ENCODE results near the gene IRGQ.
"Not testable (repeated sequence)": the region's sequence is repeated elsewhere in the genome, so short reads cannot be mapped to it uniquely, and the experiment has no call there.

The IRGQ gene

GRCh38 chr19:43551399-43552197 lies 44.3 kb downstream of the IRGQ start:
- Histone ChIP-seq H3K4me2 (no peak overlapping the region), H3K27me3 (ENCODE audit: insufficient read depth, low read depth) (no peaks in the 10 kb centered on the region), H3K4me3 (IDR thresholded peaks at IDR 0.05; ENCODE audit: insufficient read depth, low read depth, low read length) (no peak overlapping the region), H3K79me2 (ENCODE audit: insufficient read depth, low read depth) (no peaks in the 10 kb centered on the region), H3K36me3 (ENCODE audit: insufficient read depth) (no peaks in the 10 kb centered on the region; the same call in 1 of the 2 replicates), H2AFZ (ENCODE audit: low read depth) (no peak overlapping the region), H3K9ac (no peak overlapping the region), H4K20me1 (ENCODE audit: insufficient read depth) (no peaks in the 10 kb centered on the region), H3K27ac (no peak overlapping the region), H3K4me1 (ENCODE audit: low read depth, poor library complexity, severe bottlenecking) (no peaks in the 10 kb centered on the region)
- TF ChIP-seq CTCF (conservative IDR thresholded peaks at IDR 0.05; ENCODE audit: low read depth, low read length): no peak

- no peak overlapping the region for H3K9ac ChIP-seq
- H3K79me2 ChIP-seq (ENCODE audit: insufficient read depth, low read depth): no peaks in the 10 kb centered on the region
- H3K36me3 ChIP-seq (ENCODE audit: insufficient read depth): no peaks in the 10 kb centered on the region; the same call in 1 of the 2 replicates
These were observed 47.2 kb downstream of the IRGQ start for GRCh38 chr19:43548706-43549105.

GRCh38 chr19:43547926-43548325 lies 48.0 kb downstream of the IRGQ start:
- not testable (repeated sequence) for H2AFZ ChIP-seq (ENCODE audit: low read depth); H3K4me3 ChIP-seq (IDR thresholded peaks at IDR 0.05; ENCODE audit: insufficient read depth, low read depth, low read length); H4K20me1 ChIP-seq (ENCODE audit: insufficient read depth); H3K27ac ChIP-seq; H3K27me3 ChIP-seq (ENCODE audit: insufficient read depth, low read depth); H3K79me2 ChIP-seq (ENCODE audit: insufficient read depth, low read depth); H3K4me1 ChIP-seq (ENCODE audit: low read depth, poor library complexity, severe bottlenecking); H3K9ac ChIP-seq; H3K4me2 ChIP-seq; H3K36me3 ChIP-seq (ENCODE audit: insufficient read depth)

More at GRCh38 chr19:43548706-43549105, 47.2 kb downstream of the IRGQ start:
- no peak overlapping the region for H3K4me3 ChIP-seq (IDR thresholded peaks at IDR 0.05; ENCODE audit: insufficient read depth, low read depth, low read length)
- H4K20me1 ChIP-seq (ENCODE audit: insufficient read depth): no peaks in the 10 kb centered on the region
- H3K27ac ChIP-seq: no peak overlapping the region
- no peak overlapping the region for H3K4me2 ChIP-seq
- H2AFZ ChIP-seq (ENCODE audit: low read depth): no peak overlapping the region
- H3K4me1 ChIP-seq (ENCODE audit: low read depth, poor library complexity, severe bottlenecking): no peaks in the 10 kb centered on the region
- H3K27me3 ChIP-seq (ENCODE audit: insufficient read depth, low read depth): no peaks in the 10 kb centered on the region
- no peak for TF ChIP-seq CTCF (conservative IDR thresholded peaks at IDR 0.05; ENCODE audit: low read depth, low read length)

DNA sequence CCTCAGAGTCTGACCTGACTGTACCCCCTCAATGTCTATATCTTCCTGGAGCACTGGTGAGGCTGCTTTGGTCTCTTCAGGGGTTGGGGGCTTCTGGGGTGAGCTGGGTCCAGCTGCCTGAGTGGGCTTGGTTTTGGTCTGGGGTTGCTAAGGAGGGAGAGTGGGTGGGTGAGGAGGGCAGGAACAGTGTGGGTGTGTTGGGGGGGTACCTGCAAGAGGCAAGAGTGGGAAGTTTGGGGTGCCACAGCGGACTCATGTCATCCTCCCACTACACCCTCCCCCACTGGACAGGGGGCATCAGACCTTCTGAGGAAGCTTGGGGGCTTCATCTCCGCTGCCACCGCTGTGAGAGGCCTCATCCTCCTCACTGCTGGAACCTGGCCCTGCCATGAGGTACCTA lies 49.4 kb downstream of the IRGQ start:
- Histone ChIP-seq H3K36me3 (ENCODE audit: insufficient read depth) (no peaks in the 10 kb centered on the region; the same call in 1 of the 2 replicates), H3K79me2 (ENCODE audit: insufficient read depth, low read depth) (no peaks in the 10 kb centered on the region), H4K20me1 (ENCODE audit: insufficient read depth) (no peaks in the 10 kb centered on the region), H2AFZ (ENCODE audit: low read depth) (no peak overlapping the region), H3K4me3 (IDR thresholded peaks at IDR 0.05; ENCODE audit: insufficient read depth, low read depth, low read length) (no peak overlapping the region), H3K4me2 (no peak overlapping the region), H3K4me1 (ENCODE audit: low read depth, poor library complexity, severe bottlenecking) (no peaks in the 10 kb centered on the region), H3K27me3 (ENCODE audit: insufficient read depth, low read depth) (no peaks in the 10 kb centered on the region), H3K27ac (no peak overlapping the region), H3K9ac (no peak overlapping the region)
- TF ChIP-seq CTCF (conservative IDR thresholded peaks at IDR 0.05; ENCODE audit: low read depth, low read length): no peak

DNA sequence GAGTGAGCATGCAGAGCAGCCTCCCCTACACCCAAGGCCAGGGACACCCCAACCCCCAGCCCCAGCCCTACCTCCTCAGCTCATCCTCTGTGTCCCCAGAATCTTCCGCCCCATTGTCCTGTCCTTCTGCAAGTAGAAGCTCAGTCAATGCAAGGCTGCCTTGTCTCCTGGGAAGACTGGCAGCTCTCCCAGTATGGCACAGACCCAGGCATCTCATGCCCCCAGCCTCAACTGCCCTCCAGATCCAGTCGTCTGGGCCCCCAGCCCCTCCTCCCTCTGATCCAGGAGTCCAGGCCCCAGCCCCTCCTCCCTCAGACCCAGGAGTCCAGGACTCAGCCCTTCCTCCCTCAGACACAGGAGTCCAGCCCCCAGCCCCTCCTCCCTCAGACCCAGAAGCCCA lies 50.0 kb downstream of the IRGQ start:
- H3K4me3 ChIP-seq (IDR thresholded peaks at IDR 0.05; ENCODE audit: insufficient read depth, low read depth, low read length): no peak overlapping the region
- H3K4me1 ChIP-seq (ENCODE audit: low read depth, poor library complexity, severe bottlenecking): no peaks in the 10 kb centered on the region
- H3K27me3 ChIP-seq (ENCODE audit: insufficient read depth, low read depth): no peaks in the 10 kb centered on the region
- no peak overlapping the region for H2AFZ ChIP-seq (ENCODE audit: low read depth)
- no peak overlapping the region for H3K27ac ChIP-seq
- H4K20me1 ChIP-seq (ENCODE audit: insufficient read depth): no peaks in the 10 kb centered on the region
- no peak for TF ChIP-seq CTCF (conservative IDR thresholded peaks at IDR 0.05; ENCODE audit: low read depth, low read length)
- H3K36me3 ChIP-seq (ENCODE audit: insufficient read depth): no peaks in the 10 kb centered on the region
- no peaks in the 10 kb centered on the region for H3K79me2 ChIP-seq (ENCODE audit: insufficient read depth, low read depth)
- H3K9ac ChIP-seq: no peak overlapping the region
- no peak overlapping the region for H3K4me2 ChIP-seq

Data from KMS-11 (cell line).